Keratinocyte (primary cell): ENCODE results near the gene C22orf15.

Experiments
- CTCF ChIP-seq, 3 experiments: IDR thresholded peaks in 1 of 3; conservative IDR thresholded peaks in 1 of 3; optimal IDR thresholded peaks in 1 of 3; 2 replicates in 2 of 3; 3 replicates in 1 of 3; pipeline versions ENCODE3 to v1.5.1; 2011; ENCODE audit warnings: low read length in 3 of 3, mild to moderate bottlenecking in 3 of 3, moderate library complexity in 2 of 3, control low read depth in 1 of 3, inconsistent platforms in 1 of 3; ENCODE audit not compliant: insufficient read depth in 2 of 3; ENCODE audit errors: extremely low read depth in 1 of 3
- EZH2 ChIP-seq: IDR thresholded peaks from one replicate; pipeline ENCODE4 v1.6.1; 2012; ENCODE audit warnings: inconsistent platforms, mild to moderate bottlenecking, low read length, moderate library complexity

- TF ChIP-seq CTCF (optimal IDR thresholded peaks at IDR 0.05 in 1 of 3, IDR thresholded peaks at IDR 0.05 in 1 of 3, conservative IDR thresholded peaks at IDR 0.05 in 1 of 3; ENCODE audit: extremely low read depth in 1 of 3, insufficient read depth in 2 of 3, low read length in 3 of 3): no peak
- TF ChIP-seq EZH2: no peak
Observed at GRCh38 chr22:23804781-23805291, 42.0 kb downstream of the C22orf15 start.
